K562 (cell line): ENCODE data around the gene RAB40B. TPM values are rescaled to one million over a fixed set of nuclear protein-coding genes. Genes with fewer than 3 reads are reported as not detected.

ENCODE experiments used
- CHD2 ChIP-seq: IDR thresholded peaks from 2 replicates; pipeline ENCODE4 v1.6.1; 2011; ENCODE audit warnings: low read depth, low read length
- FOXK2 ChIP-seq, 2 experiments: fragments of 450-650 bp; IDR thresholded peaks in 1 of 2; conservative IDR thresholded peaks in 1 of 2; 2 replicates each; pipeline ENCODE4 v1.6.1; 2016; ENCODE audit warnings: low read depth in 2 of 2, mild to moderate bottlenecking in 1 of 2
- KDM4B ChIP-seq, 2 experiments: fragments of 450-650 bp in 1 of 2; sonication (generic) in 1 of 2; IDR thresholded peaks; 2 replicates each; pipeline ENCODE4 v1.6.1; 2016 to 2017; ENCODE audit warnings: borderline replicate concordance in 2 of 2, antibody characterized with exemption in 1 of 2, low read depth in 1 of 2, mild to moderate bottlenecking in 1 of 2
- polyA plus RNA-seq, 8 experiments: library from polyadenylated mRNA; depleted of rRNA in 4 of 8; stranded (reverse) in 5 of 8; unstranded in 3 of 8; fragments of >200 nt; fragmentation: Nextera tagmentation in 2 of 8; fragmentation: Illumina TruSeq in 1 of 8; extraction: Ambion mirVana in 2 of 8; extraction: Trizol in 1 of 8; gene quantifications; 2 replicates each; pipeline versions ENCODE4 v1.2.1 to v1.2.3, GENCODE V29; 2011 to 2014; ENCODE audit warnings: inconsistent platforms in 1 of 8, missing spikeins in 1 of 8
- total RNA-seq, 7 experiments: library from RNA; depleted of rRNA in 6 of 7; stranded (reverse); fragments of >200 nt in 6 of 7; fragmentation: Illumina TruSeq in 2 of 7; extraction: Trizol in 2 of 7; gene quantifications; 2 replicates each; pipeline versions ENCODE4 v1.2.1 to v1.2.3, GENCODE V29; 2011 to 2021; ENCODE audit warnings: low replicate concordance in 1 of 7
- TF ChIP-seq, protein P1 (sequence below): IDR thresholded peaks from 3 replicates; pipeline ENCODE4 v1.6.1; 2011; ENCODE audit warnings: borderline replicate concordance, mild to moderate bottlenecking, moderate library complexity; ENCODE audit not compliant: insufficient read length; ENCODE audit errors: extremely low read depth
- TF ChIP-seq, protein P2 (sequence below): sonication (generic); formaldehyde crosslinking; IDR thresholded peaks from 2 replicates; pipeline ENCODE4 v1.8.1; 2022; ENCODE audit warnings: missing genetic modification reagents
- TF ChIP-seq, protein P3 (sequence below): fragments of 250-450 bp; sonication (Bioruptor Pico); IDR thresholded peaks from 2 replicates; pipeline ENCODE4 v1.8.0; 2022; ENCODE audit warnings: moderate library complexity, mild to moderate bottlenecking, inconsistent platforms
- TF ChIP-seq, protein P4 (sequence below): fragments of 450-650 bp; IDR thresholded peaks from 2 replicates; pipeline ENCODE4 v1.6.1; 2016; ENCODE audit warnings: mild to moderate bottlenecking, moderate library complexity

Gene RAB40B
- total and polyA plus RNA-seq, 9 of the 15 experiments (the other 6 are each of a cell fraction or from before 2014, with no cell fraction given) = 0.13 to 4.6 (median 1.4) TPM

DNA sequence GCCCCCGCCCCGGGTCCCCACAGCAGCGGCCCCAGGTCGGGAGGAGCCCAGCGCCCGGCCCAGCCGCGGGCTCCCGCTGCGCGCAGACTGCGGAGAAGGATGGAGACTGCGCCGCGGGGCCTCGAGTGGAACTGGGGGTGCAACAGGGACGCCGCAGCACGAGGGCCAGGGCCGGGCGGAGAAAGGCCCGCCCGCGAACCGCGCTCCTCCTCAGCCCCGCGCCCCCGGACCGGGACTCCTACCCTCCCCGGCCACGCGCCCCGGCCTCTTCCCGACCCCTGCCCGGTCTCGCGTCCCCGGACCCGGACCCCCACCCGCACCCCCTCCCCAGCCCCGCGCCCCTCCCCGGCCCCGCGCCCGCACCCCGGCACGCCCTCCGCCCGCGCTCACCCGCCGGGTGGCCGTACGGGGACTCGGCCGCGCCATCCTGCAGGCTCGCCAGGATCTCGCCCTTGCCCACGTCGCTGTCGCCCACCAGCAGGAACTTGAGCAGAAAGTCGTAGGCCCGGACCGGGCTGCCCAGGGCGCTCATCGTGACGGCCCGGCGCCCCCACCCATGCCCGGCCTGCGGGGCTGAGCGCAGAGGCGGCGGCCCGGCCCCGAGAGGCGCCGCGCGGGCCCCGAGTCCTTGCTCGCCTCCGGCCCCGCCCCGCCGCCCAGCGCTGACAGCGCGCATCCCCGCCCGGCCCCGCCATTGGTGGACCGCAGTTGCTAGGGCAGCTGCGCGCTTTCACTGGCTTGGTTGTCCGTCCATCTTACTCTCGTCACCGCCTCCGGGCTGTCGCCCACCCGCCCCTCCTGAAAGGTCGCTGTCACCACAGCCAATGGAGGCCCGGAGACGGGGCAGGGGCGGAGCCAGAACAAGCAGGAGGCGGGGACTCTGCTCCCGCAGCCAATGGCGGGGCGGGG, at the start of gene RAB40B (continued):
- TF ChIP-seq, protein P1, sequence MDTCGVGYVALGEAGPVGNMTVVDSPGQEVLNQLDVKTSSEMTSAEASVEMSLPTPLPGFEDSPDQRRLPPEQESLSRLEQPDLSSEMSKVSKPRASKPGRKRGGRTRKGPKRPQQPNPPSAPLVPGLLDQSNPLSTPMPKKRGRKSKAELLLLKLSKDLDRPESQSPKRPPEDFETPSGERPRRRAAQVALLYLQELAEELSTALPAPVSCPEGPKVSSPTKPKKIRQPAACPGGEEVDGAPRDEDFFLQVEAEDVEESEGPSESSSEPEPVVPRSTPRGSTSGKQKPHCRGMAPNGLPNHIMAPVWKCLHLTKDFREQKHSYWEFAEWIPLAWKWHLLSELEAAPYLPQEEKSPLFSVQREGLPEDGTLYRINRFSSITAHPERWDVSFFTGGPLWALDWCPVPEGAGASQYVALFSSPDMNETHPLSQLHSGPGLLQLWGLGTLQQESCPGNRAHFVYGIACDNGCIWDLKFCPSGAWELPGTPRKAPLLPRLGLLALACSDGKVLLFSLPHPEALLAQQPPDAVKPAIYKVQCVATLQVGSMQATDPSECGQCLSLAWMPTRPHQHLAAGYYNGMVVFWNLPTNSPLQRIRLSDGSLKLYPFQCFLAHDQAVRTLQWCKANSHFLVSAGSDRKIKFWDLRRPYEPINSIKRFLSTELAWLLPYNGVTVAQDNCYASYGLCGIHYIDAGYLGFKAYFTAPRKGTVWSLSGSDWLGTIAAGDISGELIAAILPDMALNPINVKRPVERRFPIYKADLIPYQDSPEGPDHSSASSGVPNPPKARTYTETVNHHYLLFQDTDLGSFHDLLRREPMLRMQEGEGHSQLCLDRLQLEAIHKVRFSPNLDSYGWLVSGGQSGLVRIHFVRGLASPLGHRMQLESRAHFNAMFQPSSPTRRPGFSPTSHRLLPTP = no peak
- TF ChIP-seq, protein P2, sequence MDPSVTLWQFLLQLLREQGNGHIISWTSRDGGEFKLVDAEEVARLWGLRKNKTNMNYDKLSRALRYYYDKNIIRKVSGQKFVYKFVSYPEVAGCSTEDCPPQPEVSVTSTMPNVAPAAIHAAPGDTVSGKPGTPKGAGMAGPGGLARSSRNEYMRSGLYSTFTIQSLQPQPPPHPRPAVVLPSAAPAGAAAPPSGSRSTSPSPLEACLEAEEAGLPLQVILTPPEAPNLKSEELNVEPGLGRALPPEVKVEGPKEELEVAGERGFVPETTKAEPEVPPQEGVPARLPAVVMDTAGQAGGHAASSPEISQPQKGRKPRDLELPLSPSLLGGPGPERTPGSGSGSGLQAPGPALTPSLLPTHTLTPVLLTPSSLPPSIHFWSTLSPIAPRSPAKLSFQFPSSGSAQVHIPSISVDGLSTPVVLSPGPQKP (CRISPR knock-in tag) = no peak
- TF ChIP-seq FOXK2 (conservative IDR thresholded peaks at IDR 0.05 in 1 of 2, IDR thresholded peaks at IDR 0.05 in 1 of 2; ENCODE audit: low read depth in 2 of 2) = no peak
- no peak for TF ChIP-seq KDM4B (IDR thresholded peaks at IDR 0.05; ENCODE audit: borderline replicate concordance in 2 of 2, low read depth in 1 of 2)
- TF ChIP-seq, protein P3, sequence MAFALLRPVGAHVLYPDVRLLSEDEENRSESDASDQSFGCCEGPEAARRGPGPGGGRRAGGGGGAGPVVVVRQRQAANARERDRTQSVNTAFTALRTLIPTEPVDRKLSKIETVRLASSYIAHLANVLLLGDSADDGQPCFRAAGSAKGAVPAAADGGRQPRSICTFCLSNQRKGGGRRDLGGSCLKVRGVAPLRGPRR (CRISPR knock-in tag) = no peak
- peak; percentile 83 for TF ChIP-seq CHD2
- TF ChIP-seq, protein P4, sequence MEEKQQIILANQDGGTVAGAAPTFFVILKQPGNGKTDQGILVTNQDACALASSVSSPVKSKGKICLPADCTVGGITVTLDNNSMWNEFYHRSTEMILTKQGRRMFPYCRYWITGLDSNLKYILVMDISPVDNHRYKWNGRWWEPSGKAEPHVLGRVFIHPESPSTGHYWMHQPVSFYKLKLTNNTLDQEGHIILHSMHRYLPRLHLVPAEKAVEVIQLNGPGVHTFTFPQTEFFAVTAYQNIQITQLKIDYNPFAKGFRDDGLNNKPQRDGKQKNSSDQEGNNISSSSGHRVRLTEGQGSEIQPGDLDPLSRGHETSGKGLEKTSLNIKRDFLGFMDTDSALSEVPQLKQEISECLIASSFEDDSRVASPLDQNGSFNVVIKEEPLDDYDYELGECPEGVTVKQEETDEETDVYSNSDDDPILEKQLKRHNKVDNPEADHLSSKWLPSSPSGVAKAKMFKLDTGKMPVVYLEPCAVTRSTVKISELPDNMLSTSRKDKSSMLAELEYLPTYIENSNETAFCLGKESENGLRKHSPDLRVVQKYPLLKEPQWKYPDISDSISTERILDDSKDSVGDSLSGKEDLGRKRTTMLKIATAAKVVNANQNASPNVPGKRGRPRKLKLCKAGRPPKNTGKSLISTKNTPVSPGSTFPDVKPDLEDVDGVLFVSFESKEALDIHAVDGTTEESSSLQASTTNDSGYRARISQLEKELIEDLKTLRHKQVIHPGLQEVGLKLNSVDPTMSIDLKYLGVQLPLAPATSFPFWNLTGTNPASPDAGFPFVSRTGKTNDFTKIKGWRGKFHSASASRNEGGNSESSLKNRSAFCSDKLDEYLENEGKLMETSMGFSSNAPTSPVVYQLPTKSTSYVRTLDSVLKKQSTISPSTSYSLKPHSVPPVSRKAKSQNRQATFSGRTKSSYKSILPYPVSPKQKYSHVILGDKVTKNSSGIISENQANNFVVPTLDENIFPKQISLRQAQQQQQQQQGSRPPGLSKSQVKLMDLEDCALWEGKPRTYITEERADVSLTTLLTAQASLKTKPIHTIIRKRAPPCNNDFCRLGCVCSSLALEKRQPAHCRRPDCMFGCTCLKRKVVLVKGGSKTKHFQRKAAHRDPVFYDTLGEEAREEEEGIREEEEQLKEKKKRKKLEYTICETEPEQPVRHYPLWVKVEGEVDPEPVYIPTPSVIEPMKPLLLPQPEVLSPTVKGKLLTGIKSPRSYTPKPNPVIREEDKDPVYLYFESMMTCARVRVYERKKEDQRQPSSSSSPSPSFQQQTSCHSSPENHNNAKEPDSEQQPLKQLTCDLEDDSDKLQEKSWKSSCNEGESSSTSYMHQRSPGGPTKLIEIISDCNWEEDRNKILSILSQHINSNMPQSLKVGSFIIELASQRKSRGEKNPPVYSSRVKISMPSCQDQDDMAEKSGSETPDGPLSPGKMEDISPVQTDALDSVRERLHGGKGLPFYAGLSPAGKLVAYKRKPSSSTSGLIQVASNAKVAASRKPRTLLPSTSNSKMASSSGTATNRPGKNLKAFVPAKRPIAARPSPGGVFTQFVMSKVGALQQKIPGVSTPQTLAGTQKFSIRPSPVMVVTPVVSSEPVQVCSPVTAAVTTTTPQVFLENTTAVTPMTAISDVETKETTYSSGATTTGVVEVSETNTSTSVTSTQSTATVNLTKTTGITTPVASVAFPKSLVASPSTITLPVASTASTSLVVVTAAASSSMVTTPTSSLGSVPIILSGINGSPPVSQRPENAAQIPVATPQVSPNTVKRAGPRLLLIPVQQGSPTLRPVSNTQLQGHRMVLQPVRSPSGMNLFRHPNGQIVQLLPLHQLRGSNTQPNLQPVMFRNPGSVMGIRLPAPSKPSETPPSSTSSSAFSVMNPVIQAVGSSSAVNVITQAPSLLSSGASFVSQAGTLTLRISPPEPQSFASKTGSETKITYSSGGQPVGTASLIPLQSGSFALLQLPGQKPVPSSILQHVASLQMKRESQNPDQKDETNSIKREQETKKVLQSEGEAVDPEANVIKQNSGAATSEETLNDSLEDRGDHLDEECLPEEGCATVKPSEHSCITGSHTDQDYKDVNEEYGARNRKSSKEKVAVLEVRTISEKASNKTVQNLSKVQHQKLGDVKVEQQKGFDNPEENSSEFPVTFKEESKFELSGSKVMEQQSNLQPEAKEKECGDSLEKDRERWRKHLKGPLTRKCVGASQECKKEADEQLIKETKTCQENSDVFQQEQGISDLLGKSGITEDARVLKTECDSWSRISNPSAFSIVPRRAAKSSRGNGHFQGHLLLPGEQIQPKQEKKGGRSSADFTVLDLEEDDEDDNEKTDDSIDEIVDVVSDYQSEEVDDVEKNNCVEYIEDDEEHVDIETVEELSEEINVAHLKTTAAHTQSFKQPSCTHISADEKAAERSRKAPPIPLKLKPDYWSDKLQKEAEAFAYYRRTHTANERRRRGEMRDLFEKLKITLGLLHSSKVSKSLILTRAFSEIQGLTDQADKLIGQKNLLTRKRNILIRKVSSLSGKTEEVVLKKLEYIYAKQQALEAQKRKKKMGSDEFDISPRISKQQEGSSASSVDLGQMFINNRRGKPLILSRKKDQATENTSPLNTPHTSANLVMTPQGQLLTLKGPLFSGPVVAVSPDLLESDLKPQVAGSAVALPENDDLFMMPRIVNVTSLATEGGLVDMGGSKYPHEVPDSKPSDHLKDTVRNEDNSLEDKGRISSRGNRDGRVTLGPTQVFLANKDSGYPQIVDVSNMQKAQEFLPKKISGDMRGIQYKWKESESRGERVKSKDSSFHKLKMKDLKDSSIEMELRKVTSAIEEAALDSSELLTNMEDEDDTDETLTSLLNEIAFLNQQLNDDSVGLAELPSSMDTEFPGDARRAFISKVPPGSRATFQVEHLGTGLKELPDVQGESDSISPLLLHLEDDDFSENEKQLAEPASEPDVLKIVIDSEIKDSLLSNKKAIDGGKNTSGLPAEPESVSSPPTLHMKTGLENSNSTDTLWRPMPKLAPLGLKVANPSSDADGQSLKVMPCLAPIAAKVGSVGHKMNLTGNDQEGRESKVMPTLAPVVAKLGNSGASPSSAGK = peak; percentile 45; the same call in 1 of the 2 replicates
